NOMO-1 treated with DMSO at 0.1 percent for 48 hours (cell line): ENCODE results near the gene NFX1.
"Not testable (repeated sequence)": the region's sequence is repeated elsewhere in the genome, so short reads cannot be mapped to it uniquely, and the experiment has no call there.

Source experiments
- DNase-seq: peaks from one replicate; lab custom pipeline; 2025; ENCODE audit not compliant: unreplicated experiment; lab: John Stamatoyannopoulos, UW

Gene NFX1

GRCh38 chr9:33307067-33307466, 16.8 kb downstream of the NFX1 start:
- DNase-seq, result no peak

- DNase-seq, result no peak
These were observed 19.6 kb downstream of the NFX1 start for GRCh38 chr9:33309903-33310302.

GRCh38 chr9:33310748-33311147, 20.4 kb downstream of the NFX1 start:
- DNase-seq, result no peak

- DNase-seq, result no peak
These were observed 21.6 kb downstream of the NFX1 start for GRCh38 chr9:33311953-33312352.

- DNase-seq, result peak; percentile 11
These were observed 25.1 kb downstream of the NFX1 start for GRCh38 chr9:33315371-33315770.

GRCh38 chr9:33317136-33317535, 26.8 kb downstream of the NFX1 start:
- DNase-seq, result not testable (repeated sequence)

- DNase-seq, result no peak
These were observed 27.9 kb downstream of the NFX1 start for GRCh38 chr9:33318225-33318624.

GRCh38 chr9:33318781-33319180, 28.5 kb downstream of the NFX1 start:
- no peak for DNase-seq

GRCh38 chr9:33320230-33320567, 29.9 kb downstream of the NFX1 start:
- DNase-seq, result no peak

- DNase-seq, result no peak
These were observed 30.4 kb downstream of the NFX1 start for GRCh38 chr9:33320568-33321261.

- DNase-seq, result no peak
These were observed 38.8 kb downstream of the NFX1 start for GRCh38 chr9:33329117-33329563.

- no peak for DNase-seq
These were observed 39.7 kb downstream of the NFX1 start for GRCh38 chr9:33329979-33330378.

- DNase-seq, result no peak
These were observed 41.1 kb downstream of the NFX1 start for GRCh38 chr9:33331377-33331891.

GRCh38 chr9:33332011-33332410, 41.7 kb downstream of the NFX1 start:
- no peak for DNase-seq

GRCh38 chr9:33332956-33333355, 42.6 kb downstream of the NFX1 start:
- not testable (repeated sequence) for DNase-seq

GRCh38 chr9:33340186-33340585, 49.9 kb downstream of the NFX1 start:
- DNase-seq, result no peak

GRCh38 chr9:33341182-33341581, 50.9 kb downstream of the NFX1 start:
- DNase-seq, result no peak

- no peak for DNase-seq
These were observed 53.8 kb downstream of the NFX1 start for GRCh38 chr9:33344145-33344544.

- DNase-seq, result no peak
These were observed 56.2 kb downstream of the NFX1 start for GRCh38 chr9:33346564-33346963.

- no peak for DNase-seq
These were observed 58.7 kb downstream of the NFX1 start for GRCh38 chr9:33348998-33349397.

- DNase-seq, result no peak
These were observed 59.4 kb downstream of the NFX1 start for GRCh38 chr9:33349743-33350142.

- DNase-seq, result no peak
These were observed 60.0 kb downstream of the NFX1 start for GRCh38 chr9:33350310-33350709.

GRCh38 chr9:33351547-33351946, 61.2 kb downstream of the NFX1 start:
- DNase-seq, result no peak
